Body of pancreas (tissue), 4 donors: Measurements from ENCODE around the gene KIF3C.

Source experiments
- POLR2A ChIP-seq, 3 donors: fragments of 450-650 bp; IDR thresholded peaks; one replicate each; pipeline ENCODE4 v1.6.1; 2016; ENCODE audit warnings: antibody characterized with exemption in 3 of 3, mild to moderate bottlenecking in 2 of 3
- TF ChIP-seq, protein P1 (sequence below), 7 experiments: fragments of 450-650 bp in 4 of 7; fragments of 200-600 bp in 3 of 7; sonication (generic) in 3 of 7; IDR thresholded peaks; one replicate each; pipeline ENCODE4 v1.5.1; 2016 to 2019; ENCODE audit warnings: antibody characterized with exemption in 7 of 7

DNA sequence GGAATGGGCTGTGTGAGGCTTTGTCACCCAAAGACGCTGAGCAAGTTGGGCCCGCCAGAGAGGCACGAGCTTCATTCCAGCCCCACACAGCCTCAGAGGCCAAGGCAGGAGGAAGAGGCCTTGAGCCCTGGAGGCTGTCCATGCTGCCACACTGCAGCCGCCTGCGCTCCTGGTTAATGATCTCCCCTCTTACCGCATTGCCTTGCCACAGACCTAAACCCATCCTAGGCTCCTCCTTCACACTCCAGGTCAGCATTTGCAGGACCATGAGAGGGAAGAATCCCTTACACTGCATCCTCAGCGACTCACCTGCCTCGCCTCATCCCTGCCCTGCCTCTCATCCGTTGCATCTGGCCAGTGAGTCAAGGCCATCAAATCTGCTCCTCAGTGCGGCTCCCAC is 24.6 kb downstream of the KIF3C start:
- TF ChIP-seq, protein P1, sequence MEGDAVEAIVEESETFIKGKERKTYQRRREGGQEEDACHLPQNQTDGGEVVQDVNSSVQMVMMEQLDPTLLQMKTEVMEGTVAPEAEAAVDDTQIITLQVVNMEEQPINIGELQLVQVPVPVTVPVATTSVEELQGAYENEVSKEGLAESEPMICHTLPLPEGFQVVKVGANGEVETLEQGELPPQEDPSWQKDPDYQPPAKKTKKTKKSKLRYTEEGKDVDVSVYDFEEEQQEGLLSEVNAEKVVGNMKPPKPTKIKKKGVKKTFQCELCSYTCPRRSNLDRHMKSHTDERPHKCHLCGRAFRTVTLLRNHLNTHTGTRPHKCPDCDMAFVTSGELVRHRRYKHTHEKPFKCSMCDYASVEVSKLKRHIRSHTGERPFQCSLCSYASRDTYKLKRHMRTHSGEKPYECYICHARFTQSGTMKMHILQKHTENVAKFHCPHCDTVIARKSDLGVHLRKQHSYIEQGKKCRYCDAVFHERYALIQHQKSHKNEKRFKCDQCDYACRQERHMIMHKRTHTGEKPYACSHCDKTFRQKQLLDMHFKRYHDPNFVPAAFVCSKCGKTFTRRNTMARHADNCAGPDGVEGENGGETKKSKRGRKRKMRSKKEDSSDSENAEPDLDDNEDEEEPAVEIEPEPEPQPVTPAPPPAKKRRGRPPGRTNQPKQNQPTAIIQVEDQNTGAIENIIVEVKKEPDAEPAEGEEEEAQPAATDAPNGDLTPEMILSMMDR (IDR thresholded peaks at IDR 0.05) = no peak
- no peak for TF ChIP-seq POLR2A (IDR thresholded peaks at IDR 0.05)
